Spleen (tissue), 11 donors: ENCODE results near the gene UROC1. TPM values are rescaled to one million over a fixed set of nuclear protein-coding genes. Genes with fewer than 3 reads are reported as not detected.

Experiments
- DNase-seq: peaks from one replicate; pipeline ENCODE4 v3.0.0-alpha.2; 2020
- H3K27ac ChIP-seq, 8 donors: fragments of 200-600 bp; sonication (generic) in 7 of 8; 1 replicate in 4 of 8; 2 replicates in 4 of 8; pipeline versions ENCODE4 v1.5.0 to v1.8.0; 2016 to 2021; ENCODE audit warnings: inconsistent platforms in 4 of 8, mild to moderate bottlenecking in 4 of 8, moderate library complexity in 1 of 8
- H3K27me3 ChIP-seq, 7 donors: fragments of 200-600 bp; sonication (generic) in 6 of 7; replicated peaks in 1 of 7; 1 replicate in 4 of 7; 2 replicates in 3 of 7; pipeline versions ENCODE4 v1.5.0 to v1.8.0; 2016 to 2021; ENCODE audit warnings: inconsistent platforms in 3 of 7, mild to moderate bottlenecking in 1 of 7
- H3K36me3 ChIP-seq, 6 donors: fragments of 200-600 bp; sonication (generic) in 5 of 6; 1 replicate in 4 of 6; 2 replicates in 2 of 6; pipeline versions ENCODE4 v1.5.0 to v1.8.0; 2016 to 2021; ENCODE audit warnings: inconsistent platforms in 2 of 6
- H3K4me1 ChIP-seq, 6 donors: fragments of 200-600 bp; sonication (generic) in 5 of 6; 1 replicate in 3 of 6; 2 replicates in 3 of 6; pipeline versions ENCODE4 v1.5.0 to v1.8.0; 2016 to 2021; ENCODE audit warnings: inconsistent platforms in 3 of 6
- H3K4me3 ChIP-seq, 8 donors: fragments of 200-600 bp; sonication (generic) in 7 of 8; 1 replicate in 4 of 8; 2 replicates in 4 of 8; pipeline versions ENCODE4 v1.5.0 to v1.8.0; 2016 to 2021; ENCODE audit warnings: inconsistent platforms in 4 of 8, mild to moderate bottlenecking in 4 of 8, moderate library complexity in 2 of 8
- H3K9me3 ChIP-seq, 8 donors: fragments of 200-600 bp; sonication (generic) in 7 of 8; 1 replicate in 4 of 8; 2 replicates in 4 of 8; pipeline versions ENCODE4 v1.5.0 to v1.8.0; 2016 to 2021; ENCODE audit warnings: inconsistent platforms in 4 of 8
- CTCF ChIP-seq, 11 experiments: fragments of 200-600 bp in 7 of 11; fragments of 450-650 bp in 4 of 11; sonication (generic) in 4 of 11; IDR thresholded peaks in 8 of 11; conservative IDR thresholded peaks in 3 of 11; 1 replicate in 7 of 11; 2 replicates in 4 of 11; pipeline versions ENCODE4 v1.4.0 to v1.8.0; 2016 to 2021; ENCODE audit warnings: antibody characterized with exemption in 11 of 11, inconsistent platforms in 4 of 11, mild to moderate bottlenecking in 1 of 11
- POLR2A ChIP-seq, 3 donors: fragments of 450-650 bp; IDR thresholded peaks; one replicate each; pipeline ENCODE4 v1.5.1; 2017; ENCODE audit warnings: antibody characterized with exemption in 3 of 3, mild to moderate bottlenecking in 1 of 3
- POLR2AphosphoS5 ChIP-seq, 3 donors: sonication (generic); formaldehyde crosslinking; IDR thresholded peaks; one replicate each; pipeline ENCODE4 v1.5.1; 2017; ENCODE audit warnings: antibody characterized with exemption in 3 of 3
- WGBS, 5 donors: extraction: QIAGEN DNeasy Blood & Tissue Kit in 3 of 5; methylation state at CpG; one replicate each; pipeline versions ENCODE4 v1.1.5 to v1.1.7; 2013 to 2018; 5-methylcytosine and 5-hydroxymethylcytosine counted together
- intact Hi-C: fragments of 100-400 bp; cut with DNase I; formaldehyde crosslinking; loops from one replicate; pipeline ENCODE4 v1.15.0; 2023; ENCODE audit warnings: low total_unique reads
- polyA plus RNA-seq, 3 donors: library from polyadenylated mRNA; stranded (reverse); fragments of 200-250 nt; gene quantifications; one replicate each; pipeline ENCODE4 v1.2.1, GENCODE V29; 2013
- total RNA-seq, 7 donors: library from RNA; depleted of rRNA in 3 of 7; stranded (reverse); fragments of >200 nt in 3 of 7; fragmentation: NEBNext Ultra II Directional in 4 of 7; extraction: Animal tissue kit (Norgen Biotek cat#: 25700) in 4 of 7; gene quantifications; one replicate each; pipeline versions ENCODE4 v1.1.0 to v1.2.1, GENCODE V29; 2016 to 2021
- donor health status: healthy with polysubstance abuse.
- donor health status: DM: no; HTN: no; CAD: no; lungs with moderate emphysema.
- donor health status: DM: no; HTN: no; CAD: no.
- donor health status: Bipolar disorder and iron deficiency.
- donor health status: healthy.
- donor health status: DM: no; HTN: no; CAD: no.
- donor health status: DM: yes; HTN: yes; CAD: no.

UROC1 gene
- total and polyA plus RNA-seq, 10 donors, result 0.02 to 0.16 (median 0.03) TPM; not detected in 6

GRCh38 chr3:126490619-126491018 lies 27.0 kb downstream of the UROC1 start:
- Histone ChIP-seq H3K4me3 (no peak overlapping the region), H3K9me3 (no peaks in the 10 kb centered on the region), H3K36me3 (no peaks in the 10 kb centered on the region), H3K27me3 (no peaks in the 10 kb centered on the region), H3K27ac (peak overlapping the region in 4 of 8 donors; percentile 13 to 53 (median 32)), H3K4me1 (peaks cover 9 to 62% (median 36%) of the 10 kb centered on the region in 6 donors)
- intact Hi-C loops, result no loop called here
- TF ChIP-seq POLR2AphosphoS5 (IDR thresholded peaks at IDR 0.05) (no peak), POLR2A (IDR thresholded peaks at IDR 0.05) (no peak), CTCF (IDR thresholded peaks at IDR 0.05 in 8 of 11, conservative IDR thresholded peaks at IDR 0.05 in 3 of 11) (no peak)
- peak; percentile 30 for DNase-seq
- 75 to 88% (median 86%) methylated on average over 5 to 6 of the region's 6 CpGs for WGBS, 5 donors

GRCh38 chr3:126488886-126489569 lies 28.5 kb downstream of the UROC1 start:
- no peak overlapping the region for H3K4me3 ChIP-seq
- peak; percentile 62 for DNase-seq
- 90 to 95% (median 93%) methylated on average over 15 to 16 of the region's 16 CpGs for whole genome bisulfite sequencing, 5 donors
- peaks cover 9 to 78% (median 46%) of the 10 kb centered on the region in 6 donors for H3K4me1 ChIP-seq
- no peaks in the 10 kb centered on the region for H3K27me3 ChIP-seq
- TF ChIP-seq CTCF (IDR thresholded peaks at IDR 0.05 in 8 of 11, conservative IDR thresholded peaks at IDR 0.05 in 3 of 11), result no peak
- TF ChIP-seq POLR2A (IDR thresholded peaks at IDR 0.05), result no peak
- TF ChIP-seq POLR2AphosphoS5 (IDR thresholded peaks at IDR 0.05), result no peak
- intact Hi-C loops, result no loop called here
- no peaks in the 10 kb centered on the region for H3K9me3 ChIP-seq
- no peaks in the 10 kb centered on the region for H3K36me3 ChIP-seq
- peak overlapping the region in 1 of 8 donors; percentile 86 for H3K27ac ChIP-seq

GRCh38 chr3:126488185-126488584 lies 29.4 kb downstream of the UROC1 start:
- intact Hi-C loops, result no loop called here
- no peaks in the 10 kb centered on the region for H3K27me3 ChIP-seq
- H3K4me3 ChIP-seq, result no peak overlapping the region
- WGBS, 5 donors, result 77 to 85% (median 85%) methylated on average over 13 to 14 of the region's 14 CpGs
- peak; percentile 74 for DNase-seq
- no peaks in the 10 kb centered on the region for H3K36me3 ChIP-seq
- H3K4me1 ChIP-seq, result peaks cover 9 to 78% (median 46%) of the 10 kb centered on the region in 6 donors
- peak overlapping the region in 6 of 8 donors; percentile 59 to 86 (median 76) for H3K27ac ChIP-seq
- TF ChIP-seq POLR2AphosphoS5 (IDR thresholded peaks at IDR 0.05) (no peak), POLR2A (IDR thresholded peaks at IDR 0.05) (no peak), CTCF (IDR thresholded peaks at IDR 0.05 in 8 of 11, conservative IDR thresholded peaks at IDR 0.05 in 3 of 11) (no peak)
- no peaks in the 10 kb centered on the region for H3K9me3 ChIP-seq

GRCh38 chr3:126487151-126487771 lies 30.3 kb downstream of the UROC1 start:
- intact Hi-C loops, result no loop called here
- H3K36me3 ChIP-seq, result no peaks in the 10 kb centered on the region
- H3K4me1 ChIP-seq, result peaks cover 9 to 78% (median 46%) of the 10 kb centered on the region in 6 donors
- peak overlapping the region in 1 of 8 donors; percentile 1 for H3K4me3 ChIP-seq
- peak; percentile 84 for DNase-seq
- no peaks in the 10 kb centered on the region for H3K9me3 ChIP-seq
- 35 to 41% (median 37%) methylated on average over 16 to 17 of the region's 17 CpGs for WGBS, 5 donors
- H3K27ac ChIP-seq, result peak overlapping the region in 7 of 8 donors; percentile 48 to 86 (median 76)
- TF ChIP-seq POLR2AphosphoS5 (IDR thresholded peaks at IDR 0.05), result peak; percentile 52 to 69 (median 61)
- TF ChIP-seq CTCF (IDR thresholded peaks at IDR 0.05 in 8 of 11, conservative IDR thresholded peaks at IDR 0.05 in 3 of 11), result peak in 9 of 11 experiments; percentile 8 to 57 (median 41)
- no peak for TF ChIP-seq POLR2A (IDR thresholded peaks at IDR 0.05)
- no peaks in the 10 kb centered on the region for H3K27me3 ChIP-seq
